Umbilical cord (tissue), 2 donors: Measurements from ENCODE around the gene HDAC7. TPM values are rescaled to one million over a fixed set of nuclear protein-coding genes. Genes with fewer than 3 reads are reported as not detected.

Source experiments
- DNase-seq: peaks from one replicate; pipeline ENCODE4 v3.0.0-alpha.2; 2015; ENCODE audit warnings: low spot score
- total RNA-seq: library from RNA; depleted of rRNA; stranded (reverse); fragments of >200 nt; gene quantifications from one replicate; pipeline ENCODE4 v1.2.3, GENCODE V29; 2014; ENCODE audit warnings: low replicate concordance; ENCODE audit not compliant: insufficient read depth

The HDAC7 gene
- total RNA-seq, 1 donor from 2014 or later: 23.6 TPM

DNA sequence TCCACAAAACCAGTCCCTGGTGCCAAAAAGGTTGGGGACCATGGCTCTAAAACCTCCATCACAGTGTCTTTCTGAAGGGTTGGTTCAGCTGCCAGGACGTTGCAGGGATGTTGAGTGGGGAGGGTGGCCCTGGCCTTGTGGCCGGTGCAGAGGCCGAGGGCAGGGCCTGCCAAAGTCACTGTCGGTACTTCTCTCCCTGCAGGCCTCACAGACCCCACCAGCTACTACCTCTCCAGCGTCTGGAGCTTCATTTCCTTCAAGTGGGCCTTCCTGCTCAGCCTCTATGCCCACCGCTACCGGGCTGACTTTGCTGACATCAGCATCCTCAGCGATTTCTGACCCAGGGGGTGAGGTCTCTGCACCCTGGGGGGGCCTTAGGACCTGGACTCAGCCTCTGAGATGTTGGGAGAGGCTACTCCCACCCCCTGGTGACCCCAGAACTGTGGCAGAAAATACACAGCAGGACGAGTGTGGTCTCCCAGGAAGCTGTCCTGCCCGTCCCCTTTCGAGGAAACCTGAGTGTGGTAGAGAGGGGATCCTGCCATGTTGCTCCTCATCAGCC lies 39.7 kb downstream of the HDAC7 start:
- no peak for DNase-seq

DNA sequence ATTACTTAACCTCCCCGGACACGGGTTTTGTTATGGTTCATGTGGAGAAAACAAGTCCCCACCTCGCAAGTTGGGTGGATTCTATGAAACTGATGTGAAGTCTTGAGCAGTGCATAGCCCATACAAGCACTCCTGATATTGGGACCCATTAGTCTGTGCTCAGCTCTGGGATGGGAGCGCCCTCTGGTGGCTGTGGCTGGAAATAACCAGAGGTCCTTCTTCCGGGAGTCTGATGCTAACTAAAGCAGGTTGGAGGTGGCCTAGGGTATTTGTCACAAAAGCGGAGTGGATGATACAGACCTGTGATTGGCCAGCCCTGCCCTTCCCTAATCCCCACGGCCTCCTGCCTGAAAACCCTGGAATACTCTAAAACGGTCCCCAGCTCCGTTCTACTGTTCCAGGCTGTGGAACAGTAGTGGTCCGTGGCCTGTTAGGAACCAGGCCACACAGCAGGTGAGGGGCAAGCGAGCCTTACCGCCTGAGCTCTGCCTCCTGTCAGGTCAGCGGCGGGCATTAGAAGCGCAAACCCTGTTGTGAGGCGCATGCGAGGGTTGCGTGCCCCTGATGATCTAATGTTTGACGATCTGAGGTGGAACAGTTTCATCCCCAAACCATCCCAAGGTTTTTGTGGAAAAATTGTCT lies 40.3 kb downstream of the HDAC7 start:
- peak; percentile 93 for DNase-seq

GRCh38 chr12:47778881-47779280 lies 40.8 kb downstream of the HDAC7 start:
- no peak for DNase-seq

DNA sequence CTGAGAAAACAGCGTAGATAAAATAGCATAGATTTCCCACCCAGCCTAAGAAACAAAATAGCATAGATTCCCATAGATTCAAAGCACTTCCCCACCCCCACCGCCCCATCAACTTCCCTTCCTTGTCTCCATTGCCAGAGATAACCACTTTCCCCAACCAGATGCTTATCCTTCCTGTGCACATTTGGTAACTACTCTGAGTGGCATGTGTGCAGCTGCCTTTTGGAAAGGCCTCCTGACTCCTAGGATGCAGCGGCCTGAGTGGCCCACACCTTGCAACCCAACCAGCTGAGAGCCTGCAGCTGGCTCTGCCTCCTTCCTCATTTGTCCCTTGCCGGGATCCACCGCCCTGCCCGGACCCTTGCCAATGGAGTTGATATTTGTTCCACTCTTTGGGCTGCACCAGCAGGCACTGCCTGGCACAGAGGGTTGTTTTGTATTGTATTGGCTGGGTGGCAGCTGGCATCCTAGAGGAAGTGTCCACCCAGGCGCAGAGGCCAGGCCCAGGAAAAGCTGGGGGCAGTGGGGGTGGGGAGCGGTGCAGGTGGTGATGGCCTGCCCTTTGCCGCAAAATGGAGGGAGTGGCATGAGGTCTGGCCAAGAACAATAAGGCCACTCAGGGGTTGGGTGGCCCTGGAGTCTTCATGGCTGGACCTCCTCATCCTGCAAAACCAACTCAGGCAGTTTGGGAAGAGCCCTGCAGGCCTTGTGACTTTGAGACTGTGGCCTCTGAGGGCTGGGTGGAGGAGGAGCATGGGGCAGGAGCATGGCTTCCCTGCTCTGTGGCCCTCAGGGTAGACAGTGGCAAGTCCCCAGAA lies 41.8 kb downstream of the HDAC7 start:
- DNase-seq: no peak

DNA sequence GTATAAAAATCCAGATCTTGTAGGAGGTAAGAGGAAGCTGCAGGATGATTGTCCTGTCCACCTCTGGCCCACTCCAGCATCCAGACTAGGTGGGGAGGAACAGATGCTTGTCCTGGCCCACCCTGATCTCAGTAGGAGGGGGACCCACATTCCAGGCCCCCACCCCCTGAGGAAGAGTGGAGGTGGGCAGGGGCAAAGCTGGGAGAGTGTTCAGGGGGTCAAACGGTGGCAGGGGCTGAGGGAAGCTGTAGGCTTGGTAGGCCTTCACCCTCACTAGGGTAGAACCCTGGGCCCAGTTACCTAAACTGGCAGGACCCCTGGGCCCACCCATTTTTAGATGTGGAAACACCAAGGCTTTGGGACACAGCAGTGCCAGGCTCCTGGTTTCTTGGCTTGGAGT lies 42.6 kb downstream of the HDAC7 start:
- DNase-seq: no peak

DNA sequence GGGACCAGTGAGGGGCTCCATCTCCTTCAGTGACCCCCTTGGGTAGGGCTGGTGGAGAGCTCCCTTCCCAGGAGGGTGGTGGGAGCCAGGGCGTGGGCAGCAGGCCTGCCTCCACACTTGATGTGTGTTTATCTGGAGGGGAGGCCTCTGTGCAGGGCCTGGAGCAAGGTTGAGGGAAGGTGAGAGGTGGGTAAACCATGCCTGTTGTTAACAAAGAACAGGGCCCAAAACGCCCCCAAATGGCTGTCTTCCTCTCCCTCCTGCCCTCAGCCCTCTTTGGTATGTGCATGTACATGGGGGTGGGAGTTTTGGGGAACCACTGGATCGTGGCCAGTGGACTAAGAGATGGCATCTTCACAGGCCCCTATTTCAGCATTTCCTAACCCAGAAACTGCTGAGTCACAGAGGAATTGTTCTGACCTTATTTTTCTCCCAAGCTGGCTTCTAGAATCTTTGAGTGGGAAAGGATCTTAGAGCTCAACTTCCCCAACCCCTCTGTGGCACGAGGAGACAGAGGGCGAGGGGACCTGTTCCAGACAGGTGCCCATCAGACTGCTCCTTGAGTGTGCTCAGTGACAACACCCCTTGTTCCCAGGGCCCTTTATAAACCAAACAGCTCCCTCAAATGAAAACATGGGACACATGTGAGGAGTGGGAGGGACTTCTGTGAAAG lies 43.1 kb downstream of the HDAC7 start:
- DNase-seq: no peak

DNA sequence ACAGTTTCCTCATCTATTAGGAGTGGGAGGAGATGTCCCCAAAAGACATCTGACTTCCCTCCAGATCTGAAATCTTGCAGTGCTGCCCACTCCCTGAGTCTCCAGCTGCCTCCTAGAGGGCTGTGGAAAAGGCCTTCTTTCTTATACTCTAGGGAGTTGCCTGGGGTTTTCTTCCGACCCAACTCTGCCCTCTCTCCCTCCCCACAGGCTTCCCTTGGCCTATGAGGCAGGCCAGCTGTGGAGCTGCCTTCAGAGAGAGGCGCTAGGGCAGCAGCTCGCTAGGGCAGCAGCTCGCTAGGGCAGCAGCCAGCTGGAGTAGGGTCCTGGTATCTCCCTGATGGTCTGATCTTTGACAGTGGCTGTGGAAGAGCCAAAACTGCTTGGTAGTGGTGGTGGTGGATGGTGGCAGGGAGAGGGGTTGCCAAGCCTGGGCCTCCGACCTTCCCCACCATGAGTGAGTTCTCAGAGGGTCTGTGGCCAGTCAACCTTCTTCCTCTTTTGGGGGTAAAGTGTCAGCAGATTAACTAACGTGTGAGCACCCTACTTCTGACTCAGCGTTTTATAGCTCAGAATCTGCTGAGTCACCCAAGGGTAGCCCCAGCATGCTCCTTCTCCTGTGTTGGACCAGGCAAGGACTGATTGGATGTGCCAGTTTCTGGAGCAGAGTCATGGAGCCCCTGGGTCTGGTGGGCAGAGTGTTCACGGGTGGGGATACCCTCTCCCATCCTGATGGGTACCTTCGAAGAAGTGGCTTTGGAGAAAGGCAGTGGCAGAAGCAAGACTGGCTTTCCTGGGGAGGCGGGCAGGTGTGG lies 44.4 kb downstream of the HDAC7 start:
- no peak for DNase-seq

- DNase-seq: no peak
Observed at GRCh38 chr12:47774663-47775062, 45.0 kb downstream of the HDAC7 start.

DNA sequence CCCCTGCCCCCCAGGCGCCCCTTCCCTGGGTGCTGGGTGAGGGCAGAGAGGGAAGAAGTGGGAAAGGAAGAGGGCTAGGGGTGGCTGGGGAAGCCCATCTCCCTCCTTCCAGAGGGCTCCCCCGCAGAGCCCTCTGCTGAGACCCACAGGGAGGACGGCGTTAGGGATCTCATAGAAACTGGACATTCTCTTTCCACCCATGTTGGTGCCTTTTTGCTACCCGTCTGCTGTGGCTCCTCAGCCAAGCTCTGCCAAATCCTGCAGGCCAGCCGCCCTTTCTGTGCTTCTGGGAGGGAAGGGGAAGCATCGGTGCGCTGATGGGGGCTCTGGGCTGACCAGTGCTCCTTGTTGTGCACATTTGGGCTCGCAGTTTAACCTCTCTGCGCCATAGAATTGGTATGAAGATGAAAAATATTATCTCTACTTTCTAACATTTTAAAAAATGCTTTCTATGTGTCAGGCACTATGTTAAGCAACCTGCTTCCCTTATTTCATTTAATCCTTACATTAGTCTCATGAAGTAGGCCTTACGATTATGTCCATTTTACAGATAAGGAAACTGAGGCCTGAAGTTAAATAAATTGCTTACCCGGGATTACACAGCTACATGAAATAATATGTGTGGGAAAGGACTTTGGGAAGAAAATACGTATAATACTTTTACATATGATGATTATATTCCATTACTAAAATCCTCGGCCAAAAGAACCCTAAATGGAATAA lies 45.7 kb downstream of the HDAC7 start:
- no peak for DNase-seq

GRCh38 chr12:47773062-47773857 lies 46.4 kb downstream of the HDAC7 start, which contains the start of gene SLC48A1:
Gene SLC48A1 (plus strand): TSS chr12:47773238. CDS start chr12:47773305, 67 bp downstream.
- peak; percentile 63 for DNase-seq

DNA sequence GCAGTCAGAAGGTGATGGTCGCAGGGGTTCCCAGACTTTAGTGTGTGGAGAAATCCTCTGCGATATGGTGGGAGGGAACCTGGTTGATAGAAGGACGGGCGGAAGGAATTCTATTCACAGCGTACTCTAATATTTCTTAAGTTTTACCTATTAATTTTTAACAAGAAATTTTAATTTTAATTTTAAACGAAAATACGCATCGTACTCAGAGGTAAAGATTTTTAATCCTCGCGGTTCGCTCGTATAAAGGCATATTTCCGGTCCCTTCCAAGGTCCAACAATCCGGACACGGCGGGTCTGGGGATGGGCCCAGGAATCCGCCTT lies 47.0 kb downstream of the HDAC7 start:
- DNase-seq: no peak

GRCh38 chr12:47772094-47772660 lies 47.5 kb downstream of the HDAC7 start:
- no peak for DNase-seq

GRCh38 chr12:47771304-47771703 lies 48.4 kb downstream of the HDAC7 start:
- DNase-seq: no peak

- no peak for DNase-seq
Observed at GRCh38 chr12:47770086-47770726, 49.5 kb downstream of the HDAC7 start.

DNA sequence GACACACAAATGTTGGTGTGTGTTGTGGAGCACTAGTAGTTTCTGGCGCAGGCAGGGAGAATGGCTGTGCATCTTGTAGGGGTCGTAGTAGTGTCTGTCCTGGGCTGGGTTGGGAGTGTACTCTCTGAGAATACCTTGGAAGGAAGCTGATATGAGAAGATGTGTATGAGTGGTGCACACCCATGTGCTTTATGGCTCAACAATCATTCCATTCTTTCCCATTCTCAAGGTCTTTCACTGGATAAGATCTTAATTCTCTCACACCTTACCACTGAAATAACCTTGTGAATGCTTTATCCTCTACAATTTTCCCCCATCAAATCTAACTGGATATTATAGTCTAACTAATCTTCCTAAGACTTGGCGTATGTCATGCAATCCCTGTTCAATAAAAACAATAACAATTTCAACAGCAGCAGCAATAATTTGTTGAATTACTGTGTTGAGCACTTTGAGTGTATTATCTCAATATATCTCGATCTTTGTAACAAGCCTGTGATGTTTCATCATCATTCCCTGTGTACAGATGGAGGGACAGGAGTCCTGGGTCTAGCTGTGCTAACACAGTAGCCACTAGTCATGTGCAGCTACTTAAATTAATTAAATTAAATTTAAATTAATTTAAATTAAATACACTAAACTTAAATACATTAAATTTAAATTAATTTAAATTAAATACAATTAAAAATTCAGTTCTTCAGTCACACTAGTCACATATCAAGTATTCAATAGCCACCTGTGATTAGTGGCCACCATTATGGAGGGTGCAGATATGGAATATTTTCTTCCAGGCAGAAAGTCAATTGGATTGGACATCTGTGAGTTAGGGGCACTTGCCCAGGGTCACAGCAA lies 50.2 kb downstream of the HDAC7 start:
- no peak for DNase-seq

DNA sequence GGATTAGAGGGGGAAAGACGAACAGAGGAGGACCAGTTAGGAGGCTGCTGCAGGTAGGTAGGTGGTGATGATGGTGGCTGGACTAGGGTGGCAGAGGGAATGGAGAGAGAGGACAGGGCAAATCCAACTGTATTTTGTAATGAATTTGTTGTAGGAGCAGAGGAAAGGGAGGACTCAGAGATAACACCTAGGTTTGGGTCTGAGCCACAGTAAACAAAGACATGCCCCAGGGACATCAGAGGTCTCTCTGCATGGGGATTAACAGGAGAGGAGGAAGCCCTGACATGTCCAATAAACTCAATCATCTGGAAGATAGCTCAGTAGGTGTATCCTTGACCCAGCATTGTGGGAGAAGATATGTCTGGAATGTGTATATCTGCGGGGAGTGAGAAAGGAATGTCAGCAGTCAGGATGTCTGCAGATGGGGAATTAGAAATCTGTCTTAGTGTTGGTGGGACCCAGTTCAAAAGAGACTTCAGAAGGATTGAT lies 51.3 kb downstream of the HDAC7 start:
- no peak for DNase-seq

DNA sequence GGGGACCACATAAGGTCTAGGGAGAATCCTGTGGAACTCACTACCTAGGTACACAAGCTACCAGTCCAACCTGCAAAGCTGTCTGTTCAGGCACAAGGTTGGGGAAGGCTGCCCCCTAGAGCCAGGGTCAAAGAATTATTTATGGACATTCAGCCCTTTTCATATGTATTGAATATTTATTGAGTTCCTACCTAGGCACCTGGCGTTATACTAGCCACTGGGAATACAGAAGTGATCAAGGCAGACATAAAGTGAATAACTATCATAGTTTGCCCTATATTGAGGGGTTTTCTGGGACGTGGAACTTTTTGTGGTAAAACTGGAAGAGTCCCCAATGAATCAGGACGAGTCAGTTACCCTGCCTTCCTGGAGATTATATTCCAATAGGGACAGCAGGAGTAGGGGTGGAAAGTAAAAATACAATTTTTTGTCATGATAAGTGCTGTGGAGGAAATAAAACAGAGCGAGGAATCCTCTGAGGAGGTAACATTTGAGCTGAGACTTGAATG lies 52.4 kb downstream of the HDAC7 start:
- no peak for DNase-seq
